Neuronal stem cell (in vitro differentiated cells): ENCODE measurements around the gene ESYT3.

ENCODE experiments used
- DNase-seq: peaks from one replicate; pipeline ENCODE4 v3.0.0-alpha.2; 2013; ENCODE audit warnings: low spot score
- H2AFZ ChIP-seq: one replicate; pipeline ENCODE4 v1.6.1; 2013; ENCODE audit warnings: mild to moderate bottlenecking, low read length, inconsistent platforms
- H2AK5ac ChIP-seq: 2 replicates; pipeline ENCODE4 v1.6.1; 2013; ENCODE audit warnings: low read depth, mild to moderate bottlenecking, inconsistent platforms, low read length, moderate library complexity, mixed read lengths
- H2BK120ac ChIP-seq: 2 replicates; pipeline ENCODE4 v1.6.1; 2013; ENCODE audit warnings: low read depth, mild to moderate bottlenecking, inconsistent platforms, low read length, moderate library complexity, mixed read lengths
- H2BK12ac ChIP-seq: one replicate; pipeline ENCODE4 v1.6.1; 2013; ENCODE audit warnings: low read length, inconsistent platforms
- H2BK15ac ChIP-seq: 2 replicates; pipeline ENCODE4 v1.6.1; 2013; ENCODE audit warnings: mild to moderate bottlenecking, low read length, inconsistent platforms, mixed read lengths
- H2BK5ac ChIP-seq: one replicate; pipeline ENCODE4 v1.6.1; 2013; ENCODE audit warnings: inconsistent platforms, mild to moderate bottlenecking, low read length, moderate library complexity
- H3K14ac ChIP-seq: one replicate; pipeline ENCODE4 v1.6.1; 2013; ENCODE audit warnings: low read length, inconsistent platforms
- H3K18ac ChIP-seq: 2 replicates; pipeline ENCODE4 v1.6.1; 2013; ENCODE audit warnings: low read length, inconsistent platforms
- H3K23ac ChIP-seq: 2 replicates; pipeline ENCODE4 v1.6.1; 2013; ENCODE audit warnings: low read depth, mild to moderate bottlenecking, mixed read lengths, low read length, inconsistent platforms; ENCODE audit not compliant: poor library complexity
- H3K27ac ChIP-seq: replicated peaks from 3 replicates; pipeline ENCODE4 v1.5.1; 2013; ENCODE audit warnings: low read length, inconsistent platforms
- H3K27me3 ChIP-seq, 3 experiments: 2 replicates each; pipeline ENCODE4 v1.6.1; 2013; ENCODE audit warnings: low read length in 3 of 3, mild to moderate bottlenecking in 2 of 3, inconsistent platforms in 1 of 3, low read depth in 1 of 3, mixed read lengths in 1 of 3, moderate library complexity in 1 of 3; ENCODE audit not compliant: control insufficient read depth in 3 of 3, insufficient read depth in 3 of 3
- H3K36me3 ChIP-seq, 2 donors: replicated peaks in 1 of 2; 2 replicates each; pipeline ENCODE4 v1.6.1; 2013; ENCODE audit warnings: low read length in 2 of 2; ENCODE audit not compliant: control insufficient read depth in 2 of 2, insufficient read depth in 2 of 2
- H3K4ac ChIP-seq: 2 replicates; pipeline ENCODE4 v1.6.1; 2013; ENCODE audit warnings: inconsistent platforms, mild to moderate bottlenecking, low read length, moderate library complexity
- H3K4me1 ChIP-seq, 2 donors: 1 replicate in 1 of 2; 2 replicates in 1 of 2; pipeline ENCODE4 v1.6.1; 2013; ENCODE audit warnings: low read length in 2 of 2, low read depth in 1 of 2; ENCODE audit not compliant: control insufficient read depth in 2 of 2, insufficient read depth in 1 of 2
- H3K4me2 ChIP-seq: one replicate; pipeline ENCODE4 v1.6.1; 2013; ENCODE audit warnings: mild to moderate bottlenecking, low read length, inconsistent platforms; ENCODE audit not compliant: insufficient read depth, poor library complexity, severe bottlenecking
- H3K4me3 ChIP-seq, 2 donors: 2 replicates each; pipeline ENCODE4 v1.5.1; 2013; ENCODE audit warnings: low read length in 2 of 2, mild to moderate bottlenecking in 2 of 2, inconsistent platforms in 1 of 2, moderate library complexity in 1 of 2
- H3K79me1 ChIP-seq: one replicate; pipeline ENCODE4 v1.6.1; 2013; ENCODE audit warnings: low read depth, mild to moderate bottlenecking, inconsistent platforms, low read length, moderate library complexity
- H3K9ac ChIP-seq: one replicate; pipeline ENCODE4 v1.6.1; 2013; ENCODE audit warnings: mild to moderate bottlenecking, low read depth, low read length, inconsistent platforms; ENCODE audit not compliant: poor library complexity
- H3K9me3 ChIP-seq, 2 donors: replicated peaks in 1 of 2; 2 replicates each; pipeline versions ENCODE3 to v1.6.1; 2013; ENCODE audit warnings: low read length in 2 of 2, mild to moderate bottlenecking in 2 of 2, inconsistent platforms in 1 of 2, low read depth in 1 of 2, mixed read lengths in 1 of 2, moderate library complexity in 1 of 2; ENCODE audit not compliant: control insufficient read depth in 2 of 2, insufficient read depth in 1 of 2
- H4K8ac ChIP-seq: one replicate; pipeline ENCODE4 v1.6.1; 2013; ENCODE audit warnings: low read depth, mild to moderate bottlenecking, inconsistent platforms, low read length, moderate library complexity
- H4K91ac ChIP-seq: one replicate; pipeline ENCODE4 v1.6.1; 2013; ENCODE audit warnings: low read length, low read depth, mild to moderate bottlenecking, inconsistent platforms; ENCODE audit not compliant: poor library complexity
- WGBS, 2 donors: extraction: QIAGEN DNeasy Blood & Tissue Kit; methylation state at CpG; one replicate each; pipeline ENCODE4 v1.1.7; 2013; ENCODE audit warnings: missing lambda C conversion rate in 2 of 2, mixed read lengths in 1 of 2; ENCODE audit not compliant: insufficient read length in 2 of 2, insufficient replicate concordance in 1 of 2; ENCODE audit errors: extremely low coverage in 2 of 2; 5-methylcytosine and 5-hydroxymethylcytosine counted together

The ESYT3 gene

GRCh38 chr3:138395865-138396751 lies 38.3 kb upstream of the ESYT3 start:
- Histone ChIP-seq H2BK12ac (no peak overlapping the region), H3K9ac (no peak overlapping the region), H2BK120ac (no peak overlapping the region), H4K8ac (no peak overlapping the region), H3K4ac (no peak overlapping the region), H4K91ac (no peak overlapping the region), H2AFZ (no peak overlapping the region), H3K79me1 (peaks cover 4% of the 10 kb centered on the region), H3K4me2 (no peak overlapping the region), H3K4me3 (no peak overlapping the region), H2BK15ac (no peak overlapping the region), H3K18ac (peak overlapping the region; percentile 17), H3K23ac (peak overlapping the region; percentile 59), H3K27me3 (no peaks in the 10 kb centered on the region), H3K4me1 (peaks cover 0 to 4% of the 10 kb centered on the region in 2 donors), H3K36me3 (peaks cover 0 to 10% of the 10 kb centered on the region in 2 donors), H3K14ac (no peak overlapping the region), H2BK5ac (no peak overlapping the region), H3K9me3 (no peaks in the 10 kb centered on the region), H2AK5ac (no peak overlapping the region), H3K27ac (no peak overlapping the region)
- no CpG with 5 or more reads among the region's 12 CpGs for WGBS, 2 donors
- DNase-seq, result no peak

- no CpG with 5 or more reads among the region's 14 CpGs for WGBS, 2 donors
- peaks cover 0 to 5% of the 10 kb centered on the region in 2 donors for H3K4me1 ChIP-seq
- H4K8ac ChIP-seq, result no peak overlapping the region
- no peak overlapping the region for H3K4me2 ChIP-seq
- H2BK120ac ChIP-seq, result no peak overlapping the region
- no peak overlapping the region for H3K23ac ChIP-seq
- H3K4me3 ChIP-seq, result no peak overlapping the region
- no peak for DNase-seq
- no peak overlapping the region for H3K14ac ChIP-seq
- H3K36me3 ChIP-seq, result peaks cover 0 to 16% of the 10 kb centered on the region in 2 donors
- H2BK12ac ChIP-seq, result no peak overlapping the region
- H3K27ac ChIP-seq, result no peak overlapping the region
- no peak overlapping the region for H3K18ac ChIP-seq
- H2AFZ ChIP-seq, result no peak overlapping the region
- no peak overlapping the region for H2BK15ac ChIP-seq
- no peak overlapping the region for H3K9ac ChIP-seq
- no peak overlapping the region for H2AK5ac ChIP-seq
- H3K79me1 ChIP-seq, result peaks cover 4% of the 10 kb centered on the region
- H3K9me3 ChIP-seq, result no peaks in the 10 kb centered on the region
- H2BK5ac ChIP-seq, result no peak overlapping the region
- no peak overlapping the region for H3K4ac ChIP-seq
- no peaks in the 10 kb centered on the region for H3K27me3 ChIP-seq
- H4K91ac ChIP-seq, result no peak overlapping the region
Measured at GRCh38 chr3:138396752-138397410, 37.5 kb upstream of the ESYT3 start.

GRCh38 chr3:138397983-138398382 lies 36.4 kb upstream of the ESYT3 start:
- H4K91ac ChIP-seq, result no peak overlapping the region
- no peak overlapping the region for H2BK5ac ChIP-seq
- no peak overlapping the region for H3K4me3 ChIP-seq
- H3K9me3 ChIP-seq, result no peaks in the 10 kb centered on the region
- no CpG with 5 or more reads among the region's 4 CpGs for WGBS, 2 donors
- no peak overlapping the region for H2AK5ac ChIP-seq
- no peak overlapping the region for H3K9ac ChIP-seq
- H3K27me3 ChIP-seq, result no peaks in the 10 kb centered on the region
- H2BK12ac ChIP-seq, result no peak overlapping the region
- DNase-seq, result no peak
- no peak overlapping the region for H4K8ac ChIP-seq
- H2BK120ac ChIP-seq, result no peak overlapping the region
- peaks cover 0 to 8% of the 10 kb centered on the region in 2 donors for H3K4me1 ChIP-seq
- H3K14ac ChIP-seq, result no peak overlapping the region
- H3K4ac ChIP-seq, result no peak overlapping the region
- H3K18ac ChIP-seq, result no peak overlapping the region
- H3K36me3 ChIP-seq, result peaks cover 0 to 25% of the 10 kb centered on the region in 2 donors
- H2BK15ac ChIP-seq, result no peak overlapping the region
- H3K79me1 ChIP-seq, result peaks cover 4% of the 10 kb centered on the region
- no peak overlapping the region for H3K4me2 ChIP-seq
- no peak overlapping the region for H3K27ac ChIP-seq
- H2AFZ ChIP-seq, result no peak overlapping the region
- H3K23ac ChIP-seq, result no peak overlapping the region
